CD4-positive, alpha-beta T cell treated with Interleukin-2 at 100 ng/mL for 4 hours (primary cell): ENCODE results near the gene KIAA0319L.
"Not testable (repeated sequence)": the region's sequence is repeated elsewhere in the genome, so short reads cannot be mapped to it uniquely, and the experiment has no call there.

Source experiments
- DNase-seq: peaks from one replicate; pipeline ENCODE4 v3.0.0-alpha.2; 2020; ENCODE audit warnings: low spot score

Gene KIAA0319L

GRCh38 chr1:35557118-35557610 is at the start of gene KIAA0319L:
KIAA0319L (minus strand) TSS chr1:35557403; CDS start chr1:35554491, 2,912 bp downstream.
- no peak for DNase-seq

DNA sequence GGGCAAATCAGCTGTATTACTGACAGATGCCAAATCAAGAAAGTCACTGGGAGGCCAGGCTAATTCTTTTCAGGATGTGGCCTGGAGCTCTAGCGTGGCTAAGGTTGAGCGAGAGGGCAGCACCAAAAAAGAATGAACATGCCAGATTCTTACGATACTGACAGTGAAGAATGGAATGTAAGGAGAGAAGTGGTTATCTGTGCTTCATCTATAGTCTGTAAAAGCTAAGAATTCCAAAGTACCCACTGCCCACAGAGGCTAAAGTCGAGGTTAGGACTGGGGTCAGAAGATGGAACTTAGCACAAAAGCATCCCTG is 48.6 kb upstream of the KIAA0319L start:
- DNase-seq = no peak

DNA sequence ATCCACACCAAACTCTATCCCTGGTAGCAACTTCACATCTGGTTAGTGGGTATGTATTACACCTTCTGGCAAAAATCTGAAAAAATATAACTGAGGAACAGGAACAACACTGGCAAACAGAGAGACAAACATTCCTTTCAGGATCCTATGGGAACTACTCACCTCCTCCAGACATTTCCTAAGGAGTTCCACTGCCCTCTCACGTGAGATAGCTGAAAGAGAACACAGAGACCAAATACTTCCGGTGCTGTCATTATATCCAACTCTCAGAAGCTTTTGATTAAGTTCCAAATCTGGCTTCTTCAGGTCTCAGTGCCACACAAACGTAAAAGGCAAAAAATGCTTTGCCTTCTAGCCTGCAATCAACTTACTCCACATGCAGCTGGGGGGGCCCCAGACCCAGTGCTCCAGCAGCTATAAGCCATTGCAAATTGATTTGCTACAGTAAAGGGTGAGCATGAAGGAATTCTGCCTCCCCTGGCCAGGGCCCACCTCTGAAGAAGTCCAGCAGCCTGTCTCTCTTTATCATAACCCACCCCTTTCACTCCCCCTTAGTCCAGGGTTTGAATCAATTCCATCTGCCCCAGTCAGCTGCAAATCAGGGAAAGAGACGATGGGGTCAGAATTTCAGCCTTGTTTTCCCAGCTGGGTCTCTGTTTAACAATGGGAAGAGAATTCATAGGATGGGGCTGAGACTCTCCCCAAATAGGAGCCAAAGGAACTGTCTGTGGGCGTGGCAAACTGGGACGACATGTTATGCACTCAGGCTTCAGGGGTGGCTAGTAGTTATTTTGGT is 48.1 kb upstream of the KIAA0319L start:
- DNase-seq = no peak

DNA sequence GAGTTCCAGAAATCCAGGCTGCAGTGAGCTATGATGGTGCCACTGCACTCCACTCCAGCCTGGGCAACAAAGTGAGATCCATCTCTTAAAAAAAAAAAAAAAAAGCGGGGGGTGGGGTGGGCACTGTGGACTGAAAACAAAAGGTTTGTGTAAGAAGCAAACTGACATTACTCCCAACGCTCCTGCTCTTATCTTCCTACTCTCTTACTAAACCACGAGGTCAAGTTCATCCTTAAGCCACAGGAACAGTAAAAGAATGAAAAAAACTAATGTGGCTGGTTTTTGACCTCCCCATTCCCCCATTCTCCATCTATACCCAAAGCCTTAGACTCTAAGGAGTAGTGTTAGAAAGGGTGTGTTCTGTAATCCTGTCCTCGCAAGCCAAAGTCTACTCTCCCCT is 46.7 kb upstream of the KIAA0319L start:
- DNase-seq = no peak

- DNase-seq = no peak
Observed at GRCh38 chr1:35603468-35603867, 46.3 kb upstream of the KIAA0319L start.

GRCh38 chr1:35600593-35600992 is 43.4 kb upstream of the KIAA0319L start:
- DNase-seq = no peak

GRCh38 chr1:35599411-35599810 is 42.2 kb upstream of the KIAA0319L start:
- no peak for DNase-seq

- no peak for DNase-seq
Observed at GRCh38 chr1:35598895-35599294, 41.7 kb upstream of the KIAA0319L start.

GRCh38 chr1:35597870-35598269 is 40.7 kb upstream of the KIAA0319L start:
- DNase-seq = no peak

DNA sequence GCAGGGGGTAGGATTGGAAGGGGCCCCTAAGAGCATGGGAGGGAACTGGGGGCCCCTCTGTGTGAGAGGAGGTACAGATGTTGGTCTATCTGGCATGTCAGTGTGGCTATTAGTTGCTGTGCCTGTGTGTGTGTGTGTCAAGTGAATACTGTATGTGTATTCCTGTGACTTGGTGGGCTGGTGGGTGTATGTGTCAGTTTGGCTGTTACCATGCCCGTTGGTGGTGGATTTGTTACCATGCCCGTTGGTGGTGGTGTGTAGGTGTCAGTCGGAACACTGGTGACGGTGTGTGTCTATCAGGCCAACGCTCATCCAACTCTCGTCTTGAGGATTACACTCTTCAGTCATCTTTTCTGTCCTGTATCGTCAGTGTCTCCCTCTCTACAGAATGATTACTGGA is 38.5 kb upstream of the KIAA0319L start:
- no peak for DNase-seq

DNA sequence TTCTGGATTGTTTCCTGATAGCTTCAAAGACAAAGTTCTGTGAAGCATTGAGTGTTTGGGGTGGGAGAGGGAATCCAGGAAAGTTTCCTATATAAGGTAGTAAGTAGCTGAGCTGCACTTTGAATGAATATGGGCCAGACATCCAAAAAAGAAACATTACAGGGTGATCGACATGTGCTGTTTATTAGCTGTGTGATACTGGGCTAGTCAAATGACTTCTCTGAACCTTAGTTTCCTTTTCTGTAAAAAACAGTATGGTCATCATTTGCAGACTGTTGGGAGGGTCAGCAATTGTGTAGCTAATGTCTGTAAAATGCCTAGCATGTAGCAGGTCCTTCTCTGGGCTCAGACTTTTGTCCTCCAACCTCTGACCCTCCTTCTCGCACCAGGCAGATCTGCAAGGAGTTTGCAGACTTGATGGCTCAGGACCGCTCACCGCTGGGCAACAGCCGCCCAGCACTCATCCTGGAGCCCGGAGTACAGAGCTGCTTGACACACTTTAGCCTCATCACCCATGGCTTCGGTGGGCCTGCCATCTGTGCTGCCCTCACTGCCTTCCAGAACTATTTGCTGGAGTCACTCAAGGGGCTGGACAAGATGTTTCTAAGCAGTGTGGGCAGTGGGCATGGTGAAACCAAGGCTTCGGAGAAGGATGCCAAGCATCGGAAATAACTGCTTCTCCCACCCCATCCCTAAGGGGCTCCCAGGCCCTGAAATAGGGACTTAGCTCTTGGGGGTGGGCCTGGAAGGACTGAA is 37.0 kb upstream of the KIAA0319L start:
- no peak for DNase-seq

- DNase-seq = no peak
Observed at GRCh38 chr1:35592991-35593769, 36.0 kb upstream of the KIAA0319L start.

DNA sequence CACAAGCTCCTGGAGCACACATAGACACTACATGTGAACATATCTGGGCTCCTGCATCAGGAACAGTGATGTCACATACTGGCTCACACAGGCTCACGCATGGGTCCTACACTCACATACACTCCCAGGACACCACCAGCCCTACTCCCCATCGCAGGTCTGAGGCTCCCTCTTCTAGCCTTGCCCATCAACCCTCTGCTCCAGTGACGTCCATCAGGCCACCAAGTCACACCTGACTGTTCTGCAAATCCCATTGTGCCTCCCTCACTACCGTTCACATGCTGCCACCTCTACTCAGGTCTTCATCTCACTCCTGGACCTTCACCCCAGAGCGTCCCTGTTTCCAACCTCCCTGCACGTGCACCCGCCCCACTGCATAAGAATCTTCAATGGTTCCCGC is 34.0 kb upstream of the KIAA0319L start:
- DNase-seq = no peak

DNA sequence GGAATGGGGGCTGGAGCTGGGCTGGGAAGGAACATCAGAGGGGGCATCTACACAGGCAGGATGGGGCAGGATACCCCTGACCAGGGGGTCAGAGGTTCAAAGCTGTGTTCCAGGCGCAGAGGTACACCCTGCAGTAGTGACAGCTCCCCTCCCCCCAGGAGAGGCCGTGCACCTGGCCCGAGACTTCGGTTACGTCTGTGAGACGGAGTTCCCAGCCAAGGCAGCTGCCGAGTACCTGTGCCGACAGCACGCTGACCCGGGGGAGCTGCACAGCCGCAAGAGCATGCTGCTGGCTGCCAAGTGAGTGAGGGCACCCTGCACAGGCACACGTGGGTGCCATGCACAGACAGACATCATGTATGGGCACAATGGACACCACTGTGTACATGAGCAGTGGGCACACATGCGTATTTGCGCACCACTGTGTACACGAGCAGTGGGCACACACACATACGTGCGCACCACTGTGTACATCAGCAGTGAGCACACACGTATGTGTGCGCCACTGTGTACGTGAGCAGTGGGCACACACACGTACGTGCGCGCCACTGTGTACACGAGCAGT is 33.4 kb upstream of the KIAA0319L start:
- DNase-seq = no peak

GRCh38 chr1:35589516-35590427 is 32.6 kb upstream of the KIAA0319L start:
- DNase-seq = no peak

DNA sequence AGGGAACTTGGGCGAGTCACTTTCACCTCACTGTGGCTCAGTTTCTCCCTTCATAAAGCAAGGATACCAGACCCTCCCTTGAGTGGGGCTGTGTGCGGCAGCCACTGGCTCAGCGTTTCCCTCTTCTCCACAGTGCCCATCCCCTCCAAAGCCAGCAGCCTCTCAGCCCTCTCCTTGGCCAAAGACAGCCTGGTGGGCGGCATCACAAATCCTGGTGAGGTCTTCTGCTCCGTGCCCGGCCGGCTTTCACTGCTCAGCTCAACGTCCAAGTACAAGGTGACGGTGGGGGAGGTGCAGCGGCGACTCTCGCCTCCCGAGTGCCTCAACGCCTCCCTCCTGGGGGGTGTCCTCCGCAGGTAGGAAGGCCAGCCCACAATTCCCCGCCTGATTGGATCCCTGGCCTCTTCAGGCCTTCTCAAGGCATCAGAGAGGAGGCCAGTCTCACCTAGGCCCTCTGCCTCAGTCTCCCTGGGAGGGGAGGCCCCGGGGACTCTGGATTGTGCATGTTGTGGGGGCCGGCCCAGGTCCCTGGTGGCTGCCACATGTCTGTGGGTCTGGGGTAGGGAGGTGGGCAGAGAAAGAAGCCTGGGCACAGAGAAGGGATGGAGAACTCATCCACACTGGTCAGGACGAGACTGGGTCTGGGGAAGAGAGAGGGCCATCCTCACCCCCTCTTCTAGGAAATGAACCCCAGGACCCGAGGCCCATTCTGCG is 31.2 kb upstream of the KIAA0319L start:
- no peak for DNase-seq

DNA sequence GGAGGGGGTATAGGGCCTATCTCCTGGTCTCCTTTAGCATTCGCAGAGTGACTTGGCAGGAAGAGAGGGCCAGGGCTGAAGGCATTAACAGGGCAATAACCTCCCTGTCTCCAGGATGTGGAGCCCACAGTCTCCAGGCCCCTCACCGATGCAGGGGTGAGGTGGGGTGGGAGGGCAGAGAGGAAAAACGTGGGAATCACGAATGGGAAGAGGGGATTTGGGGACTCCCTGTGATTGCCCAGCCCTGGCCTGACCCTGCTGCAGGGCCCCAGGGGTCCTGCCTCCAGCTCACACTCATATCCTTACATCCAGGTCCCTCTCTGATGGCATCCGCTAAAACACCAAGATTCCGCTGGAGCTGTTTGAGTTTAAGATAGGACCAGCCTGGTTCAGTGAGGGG is 30.5 kb upstream of the KIAA0319L start:
- no peak for DNase-seq

DNA sequence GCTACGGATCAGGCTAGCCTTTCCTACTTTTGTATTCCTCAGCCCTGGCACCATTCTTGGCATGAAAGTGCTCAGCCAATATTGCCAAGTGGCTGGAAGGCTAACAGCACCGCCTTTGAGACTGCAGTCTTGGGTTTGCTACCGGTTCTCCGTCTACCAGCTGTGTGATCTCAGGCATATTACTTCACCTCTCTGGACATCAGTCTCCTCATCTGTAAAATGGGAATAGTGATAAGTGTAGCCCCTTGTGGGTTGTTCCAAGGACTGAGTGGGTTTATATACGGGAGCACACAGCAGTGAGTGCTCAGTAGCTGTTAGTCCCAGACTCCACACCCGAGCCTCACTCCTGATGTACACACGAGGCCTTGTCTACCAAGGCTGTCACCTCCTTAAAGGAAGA is 29.6 kb upstream of the KIAA0319L start:
- no peak for DNase-seq

GRCh38 chr1:35585805-35586204 is 28.6 kb upstream of the KIAA0319L start:
- DNase-seq = not testable (repeated sequence)

- DNase-seq = no peak
Observed at GRCh38 chr1:35585281-35585680, 28.1 kb upstream of the KIAA0319L start.

GRCh38 chr1:35581621-35582020 is 24.4 kb upstream of the KIAA0319L start:
- DNase-seq = not testable (repeated sequence)
